HG02763 (cell line): ENCODE results near the gene CRB3.

ENCODE experiments used
- ATAC-seq: cut with Tn5 transposase; IDR thresholded peaks from one replicate; pipeline ENCODE4 v1.9.1; 2021; ENCODE audit warnings: mild to moderate bottlenecking, moderate library complexity; ENCODE audit not compliant: unreplicated experiment

Gene CRB3

DNA sequence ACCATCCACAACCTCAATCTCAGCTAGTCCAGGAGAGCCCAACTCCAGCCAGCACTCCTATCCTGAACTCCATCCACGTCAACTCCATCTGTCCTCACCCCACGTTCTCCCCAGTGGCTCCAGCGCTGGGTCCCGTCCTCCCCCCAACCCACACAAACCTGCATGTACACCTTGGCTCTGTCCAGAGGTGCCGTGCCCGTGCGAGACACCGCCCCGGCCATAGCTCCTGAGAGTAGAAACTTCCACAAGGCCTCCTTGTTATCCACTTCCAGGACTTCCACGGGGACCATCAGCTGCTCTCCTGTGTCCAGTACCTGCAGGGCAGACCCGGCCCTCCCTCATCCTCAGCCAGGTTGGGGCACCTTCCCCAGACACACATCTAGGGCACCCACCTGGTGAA lies 32.2 kb upstream of the CRB3 start:
- ATAC-seq = no peak

- ATAC-seq = no peak
Measured at GRCh38 chr19:6433165-6433564, 30.9 kb upstream of the CRB3 start.

DNA sequence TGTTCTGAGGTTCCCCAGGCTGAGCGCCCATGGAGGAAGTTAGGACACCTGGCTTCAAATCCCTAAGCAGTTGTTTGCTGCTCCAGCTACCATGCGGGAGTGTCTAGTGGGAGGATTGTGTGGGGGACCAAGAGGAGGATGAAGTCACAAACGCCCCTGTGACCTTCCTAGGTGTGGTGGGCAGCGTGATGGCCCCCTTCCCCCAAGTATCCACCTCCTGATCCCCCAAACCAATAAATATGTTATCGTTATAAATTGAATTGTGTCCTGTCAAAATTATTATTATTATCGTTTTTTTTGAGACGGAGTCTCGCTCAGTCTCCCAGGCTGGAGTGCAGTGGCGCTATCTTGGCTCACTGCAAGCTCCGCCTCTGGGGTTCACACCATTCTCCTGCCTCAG lies 30.4 kb upstream of the CRB3 start, which contains the start of gene SLC25A41:
Gene SLC25A41 (minus strand): TSS at position 101 of the 400 bp plus-strand sequence. CDS start 70 bp downstream, at position 31.
- no peak for ATAC-seq

- no peak for ATAC-seq
Measured at GRCh38 chr19:6439743-6440142, 24.3 kb upstream of the CRB3 start.

DNA sequence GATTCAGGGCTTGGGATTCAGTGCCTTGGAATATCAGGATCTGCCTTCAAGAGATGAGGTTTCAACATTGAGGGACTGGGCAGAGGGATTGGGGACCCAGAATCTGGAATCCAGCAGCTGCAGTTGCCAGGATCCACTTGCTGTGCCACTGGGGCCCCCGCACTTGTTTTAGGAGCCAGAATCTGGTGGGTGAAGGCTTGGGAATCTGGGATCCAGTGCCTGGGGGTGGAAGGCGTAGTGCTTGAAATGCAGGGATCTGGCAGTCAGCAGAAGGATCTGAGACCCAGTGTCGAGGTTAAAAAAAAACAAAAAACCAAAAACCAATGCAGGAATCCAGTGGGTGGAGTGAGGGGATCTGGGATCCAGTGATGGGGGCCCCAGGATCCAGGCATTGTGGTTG lies 23.2 kb upstream of the CRB3 start:
- ATAC-seq = no peak

DNA sequence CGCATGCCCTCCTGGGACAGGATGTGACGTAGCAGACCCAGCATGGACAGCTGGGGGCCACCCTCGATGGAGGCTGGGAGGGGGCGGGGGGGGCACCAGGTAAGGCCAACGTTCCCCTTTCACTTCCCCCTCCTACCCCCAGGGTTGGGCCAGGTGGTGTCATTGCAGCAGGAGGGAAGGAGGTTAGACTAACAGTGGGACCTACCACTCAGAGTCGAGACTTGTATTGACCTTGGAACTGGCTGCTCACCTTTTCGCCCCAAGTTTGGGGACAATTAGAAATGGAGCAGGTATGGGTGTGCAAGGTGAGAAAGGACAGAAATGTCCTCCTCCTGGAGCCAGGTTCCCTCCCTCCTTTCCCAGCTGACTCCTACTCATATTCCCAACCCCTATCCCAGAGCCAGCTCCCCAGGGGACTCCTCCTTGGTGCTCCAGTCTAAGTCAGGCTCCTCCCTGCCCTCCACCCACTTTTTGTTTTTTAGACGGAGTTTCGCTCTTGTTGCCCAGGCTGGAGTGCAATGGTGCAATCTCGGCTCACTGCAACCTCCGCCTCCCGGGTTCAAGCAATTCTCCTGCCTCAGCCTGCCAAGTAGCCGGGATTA lies 21.9 kb upstream of the CRB3 start:
- no peak for ATAC-seq

- no peak for ATAC-seq
Measured at GRCh38 chr19:6443986-6444385, 20.1 kb upstream of the CRB3 start.

DNA sequence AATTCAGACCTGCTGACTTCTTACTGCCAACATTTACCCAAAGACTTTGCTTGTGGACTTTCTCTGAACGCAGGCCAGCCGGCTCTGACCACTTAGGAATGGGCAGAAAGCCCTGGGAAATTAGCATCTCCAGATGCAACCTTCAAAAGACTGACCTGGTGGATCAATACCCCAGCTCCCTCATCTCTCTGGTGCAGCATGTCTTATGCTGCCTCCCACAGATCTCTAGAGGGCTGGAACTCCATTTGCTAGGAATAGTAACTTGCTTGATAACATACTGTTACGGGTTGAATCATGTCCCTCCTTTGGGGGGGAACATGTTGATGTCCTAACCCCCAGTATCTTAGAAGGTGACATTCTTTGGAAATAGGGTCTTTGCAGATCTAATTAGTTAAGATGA lies 17.6 kb upstream of the CRB3 start:
- no peak for ATAC-seq

DNA sequence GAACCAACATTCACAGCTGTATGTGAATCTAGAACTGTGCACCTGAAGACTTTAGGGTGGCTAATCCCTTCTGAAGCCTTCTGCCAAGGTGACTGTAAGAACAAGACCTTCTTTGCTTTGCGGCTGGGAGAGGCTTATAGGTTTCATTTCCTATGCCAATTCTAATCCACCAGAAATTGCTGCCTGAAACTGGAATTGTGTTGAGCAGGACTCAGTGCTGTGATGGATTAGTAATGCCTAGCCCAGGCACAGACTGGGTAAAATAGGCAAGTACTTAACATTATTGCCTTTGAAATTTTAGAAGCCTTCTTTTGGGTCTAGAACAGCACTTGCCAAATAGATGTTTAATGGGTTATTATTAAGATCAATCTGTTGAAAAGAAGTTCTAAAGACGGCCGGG lies 16.0 kb upstream of the CRB3 start:
- ATAC-seq = no peak

DNA sequence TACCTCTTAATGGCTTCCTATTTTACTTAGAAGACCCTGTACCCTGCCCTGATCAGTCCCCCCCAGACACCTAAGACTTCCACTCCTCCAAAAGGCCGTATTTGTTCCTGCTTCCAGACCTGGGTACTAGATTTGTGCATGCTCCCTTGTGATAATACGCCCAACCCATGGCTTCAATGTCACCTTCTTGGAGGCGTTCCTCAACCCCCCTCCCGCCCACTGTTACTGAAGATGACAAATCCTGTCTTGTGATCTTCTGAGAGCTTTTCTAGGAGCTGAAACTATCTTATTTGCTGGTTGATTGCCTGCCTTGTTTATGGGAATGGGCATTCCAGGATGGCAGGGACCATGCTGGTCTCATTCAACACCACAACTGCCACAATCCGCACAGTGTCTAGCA lies 13.9 kb upstream of the CRB3 start:
- no peak for ATAC-seq

- no peak for ATAC-seq
Measured at GRCh38 chr19:6451583-6452222, 12.4 kb upstream of the CRB3 start.

DNA sequence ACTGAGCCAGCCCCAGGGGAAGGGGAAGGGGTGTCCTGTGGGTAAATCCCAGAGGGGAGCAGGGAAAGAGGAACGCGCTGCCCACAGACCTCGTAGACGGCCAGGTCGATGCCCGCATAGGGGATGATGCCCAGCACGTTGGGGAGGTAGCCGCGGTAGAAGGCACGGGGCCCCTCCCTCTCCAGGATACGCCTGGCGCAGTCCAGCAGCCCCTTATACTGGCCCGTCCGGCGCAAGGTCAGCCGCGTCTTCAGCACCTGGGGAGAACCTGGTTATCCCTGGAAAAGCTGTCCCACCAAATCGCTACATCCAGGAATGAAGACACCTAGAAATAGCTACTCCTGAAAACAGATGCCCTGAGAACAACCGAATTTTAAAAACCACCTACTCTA lies 11.9 kb upstream of the CRB3 start:
- no peak for ATAC-seq

DNA sequence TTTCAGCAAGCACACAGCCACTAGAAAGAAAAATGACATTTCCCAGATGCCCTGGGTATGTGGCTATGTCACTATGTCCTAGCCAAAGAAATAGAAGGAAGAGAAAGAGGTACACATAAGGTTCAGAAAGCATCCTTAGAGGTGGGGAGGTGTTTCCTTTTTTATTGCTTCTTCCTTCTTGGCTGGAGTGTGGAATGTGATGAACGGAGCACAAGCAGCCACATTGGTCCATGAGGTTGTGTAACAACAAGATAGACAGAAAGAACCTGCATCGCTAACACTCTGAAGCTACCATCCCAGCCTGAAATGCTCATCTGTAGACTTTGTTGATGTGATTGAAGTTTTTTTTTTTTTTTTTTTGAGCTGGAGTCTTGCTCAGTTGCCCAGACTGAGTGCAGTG lies 11.2 kb upstream of the CRB3 start:
- no peak for ATAC-seq

- no peak for ATAC-seq
Measured at GRCh38 chr19:6453951-6454565, 10.0 kb upstream of the CRB3 start.

GRCh38 chr19:6455924-6456323 lies 8.1 kb upstream of the CRB3 start:
- no peak for ATAC-seq

DNA sequence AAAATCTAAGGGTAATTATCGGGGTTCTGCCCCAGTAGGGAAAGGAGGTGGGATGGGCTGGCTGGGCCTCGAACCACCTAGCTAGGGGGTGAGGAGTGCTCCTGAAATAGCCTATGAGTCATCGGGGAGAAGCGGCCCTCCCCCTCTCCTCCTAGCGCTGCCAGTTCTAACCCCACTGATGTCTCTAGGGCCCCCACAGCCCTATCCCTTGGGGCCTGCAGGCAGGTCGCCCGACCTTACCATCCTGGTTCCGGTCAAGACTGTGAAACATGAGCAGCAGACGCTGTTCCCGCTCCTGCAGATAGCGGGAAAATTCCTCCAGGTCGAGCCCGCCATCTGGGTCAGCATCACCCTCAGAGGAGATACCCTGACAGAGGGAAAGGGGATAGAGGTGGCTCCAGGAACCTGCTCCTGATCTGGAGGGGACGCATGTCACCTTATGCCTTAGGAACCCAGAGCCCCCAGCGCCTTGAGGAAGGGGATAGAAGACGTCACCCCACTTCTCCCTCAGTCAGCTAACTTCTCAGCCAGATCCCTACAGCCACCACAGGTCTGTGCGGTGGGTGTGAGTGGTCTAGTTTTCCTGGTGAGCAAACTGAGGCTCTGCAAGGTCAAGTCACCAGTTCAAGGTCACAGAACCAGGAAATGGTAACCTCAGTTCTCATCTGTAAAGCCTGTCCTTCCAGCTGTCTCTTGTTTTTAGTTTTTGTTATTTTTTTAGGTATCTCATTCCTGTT lies 5.9 kb upstream of the CRB3 start:
- no peak for ATAC-seq

- ATAC-seq = no peak
Measured at GRCh38 chr19:6458695-6459261, 5.3 kb upstream of the CRB3 start.

DNA sequence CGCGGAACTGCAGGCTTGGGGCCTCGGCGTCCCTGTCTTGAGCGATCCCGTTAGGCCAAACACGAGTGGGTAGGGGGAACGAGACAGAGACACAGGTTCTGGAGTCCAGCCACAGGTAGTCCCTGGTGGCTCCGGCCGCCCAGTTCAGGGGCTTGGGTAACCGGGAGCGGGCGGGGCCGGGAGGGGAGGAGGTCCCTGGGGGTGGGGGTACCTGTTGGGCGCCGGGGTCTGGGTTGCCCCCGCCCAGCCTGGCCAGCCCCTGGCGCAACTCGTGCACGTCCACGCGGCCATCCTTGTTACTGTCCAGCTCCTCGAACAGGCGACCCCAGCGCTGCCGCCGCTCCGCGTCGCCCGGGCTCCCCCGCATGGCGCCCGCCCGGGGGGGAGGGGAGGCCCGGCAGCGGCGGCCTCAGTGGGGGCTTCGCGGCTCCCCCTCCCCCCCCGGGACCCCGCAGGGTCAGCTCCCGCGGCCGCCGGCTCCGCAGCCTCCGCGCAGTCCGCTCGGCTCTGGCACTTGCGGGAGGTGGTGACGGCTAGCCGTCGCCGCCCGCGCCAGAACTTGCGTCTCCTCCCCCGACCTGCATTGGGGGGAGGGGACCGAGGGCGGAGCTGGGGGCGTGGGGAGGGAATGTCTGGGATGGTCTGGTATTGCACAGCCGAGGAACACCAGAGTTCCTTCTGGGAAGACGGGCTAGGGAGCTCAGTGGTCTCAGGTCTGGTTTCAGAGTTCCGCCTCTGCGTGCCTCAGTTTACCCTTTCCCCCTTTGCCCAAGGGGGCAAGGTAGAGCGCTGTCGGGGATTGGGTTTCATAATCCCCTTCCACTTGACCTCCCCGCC lies 4.6 kb upstream of the CRB3 start, which contains the start of gene SLC25A23:
Gene SLC25A23 (minus strand): TSS at position 531 of the 837 bp plus-strand sequence. CDS start 164 bp downstream, at position 367.
- peak; percentile 21 for ATAC-seq

GRCh38 chr19:6460099-6460884 lies 3.8 kb upstream of the CRB3 start:
- peak; percentile 82 for ATAC-seq

- ATAC-seq = no peak
Measured at GRCh38 chr19:6465006-6465405, 935 bp downstream of the CRB3 start.
